ENCODE results near the gene SLC25A10. TPM values are rescaled to one million over a fixed set of nuclear protein-coding genes. Genes with fewer than 3 reads are reported as not detected.

SLC25A10 gene
- total RNA-seq, 1 donor from 2014 or later: 6.3 TPM

GRCh38 chr17:81683584-81684441 lies 28.3 kb upstream of the SLC25A10 start, which contains the start of the genes ARL16 and HGS:
Gene ARL16 (minus strand): TSS chr17:81683797. CDS start chr17:81683753, 44 bp downstream.
Gene HGS (plus strand): TSS chr17:81684011. CDS start chr17:81684067, 56 bp downstream.
- no peak for TF ChIP-seq CTCF (IDR thresholded peaks at IDR 0.05)
- peak within 1 kb of the TSS; percentile 91 for H3K4me3 ChIP-seq
- DNase-seq (peak; percentile 98), ATAC-seq (peak; percentile 98)
- H3K36me3 ChIP-seq: peaks cover 36% of the 10 kb centered on the region
- intact Hi-C loops (cut with DNase I): no loop called here
- peak within 1 kb of the TSS; percentile 88 for H3K27ac ChIP-seq
- H3K4me1 ChIP-seq: peaks cover 27% of the 10 kb centered on the region
- no peaks in the 10 kb centered on the region for H3K27me3 ChIP-seq
- H3K9me3 ChIP-seq: no peaks in the 10 kb centered on the region

GRCh38 chr17:81684442-81684911 lies 27.6 kb upstream of the SLC25A10 start:
- H3K9me3 ChIP-seq: no peaks in the 10 kb centered on the region
- intact Hi-C loops (cut with DNase I): no loop called here
- peaks cover 27% of the 10 kb centered on the region for H3K4me1 ChIP-seq
- peak overlapping the region; percentile 88 for H3K27ac ChIP-seq
- H3K27me3 ChIP-seq: no peaks in the 10 kb centered on the region
- TF ChIP-seq CTCF (IDR thresholded peaks at IDR 0.05): no peak
- DNase-seq (no peak), ATAC-seq (no peak)
- peaks cover 42% of the 10 kb centered on the region for H3K36me3 ChIP-seq
- peak overlapping the region; percentile 91 for H3K4me3 ChIP-seq

GRCh38 chr17:81685108-81685507 lies 27.0 kb upstream of the SLC25A10 start:
- ATAC-seq (no peak), DNase-seq (no peak)
- peak overlapping the region; percentile 91 for H3K4me3 ChIP-seq
- no peak for TF ChIP-seq CTCF (IDR thresholded peaks at IDR 0.05)
- H3K4me1 ChIP-seq: peaks cover 27% of the 10 kb centered on the region
- H3K27me3 ChIP-seq: no peaks in the 10 kb centered on the region
- H3K9me3 ChIP-seq: no peaks in the 10 kb centered on the region
- intact Hi-C loops (cut with DNase I): no loop called here
- H3K36me3 ChIP-seq: peaks cover 49% of the 10 kb centered on the region
- peak overlapping the region; percentile 88 for H3K27ac ChIP-seq

GRCh38 chr17:81686614-81687013 lies 25.5 kb upstream of the SLC25A10 start:
- no peaks in the 10 kb centered on the region for H3K9me3 ChIP-seq
- intact Hi-C loops (cut with DNase I): no loop called here
- peaks cover 27% of the 10 kb centered on the region for H3K4me1 ChIP-seq
- no peak overlapping the region for H3K4me3 ChIP-seq
- no peak overlapping the region for H3K27ac ChIP-seq
- H3K36me3 ChIP-seq: peaks cover 63% of the 10 kb centered on the region
- no peak for DNase-seq
- no peak for TF ChIP-seq CTCF (IDR thresholded peaks at IDR 0.05)
- no peaks in the 10 kb centered on the region for H3K27me3 ChIP-seq
- no peak for ATAC-seq

- TF ChIP-seq CTCF (IDR thresholded peaks at IDR 0.05): no peak
- no peaks in the 10 kb centered on the region for H3K9me3 ChIP-seq
- ATAC-seq (no peak), DNase-seq (no peak)
- H3K27me3 ChIP-seq: no peaks in the 10 kb centered on the region
- H3K4me3 ChIP-seq: no peak overlapping the region
- H3K36me3 ChIP-seq: peaks cover 76% of the 10 kb centered on the region
- H3K4me1 ChIP-seq: peaks cover 18% of the 10 kb centered on the region
- H3K27ac ChIP-seq: no peak overlapping the region
- intact Hi-C loops (cut with DNase I): no loop called here
Measured at GRCh38 chr17:81687770-81688541, 24.1 kb upstream of the SLC25A10 start.

Measured in upper lobe of right lung (tissue), 1 donor.